ENCODE measurements around the gene ENDOD1. TPM values are rescaled to one million over a fixed set of nuclear protein-coding genes. Genes with fewer than 3 reads are reported as not detected.

ENDOD1 gene
- total RNA-seq, 1 experiment from 2014 or later, result 3.3 TPM

GRCh38 chr11:95082576-95083001, 7.1 kb upstream of the ENDOD1 start:
- Mint-ChIP-seq H3K36me3 (no peaks in the 10 kb centered on the region), H3K4me3 (no peak overlapping the region), H3K9me3 (no peaks in the 10 kb centered on the region), H3K27me3 (ENCODE audit: low read depth) (peaks cover 23% of the 10 kb centered on the region), H3K4me1 (peaks cover 7% of the 10 kb centered on the region), H3K27ac (no peak overlapping the region)
- TF ChIP-seq CDX4 (CRISPR knock-in tag; IDR thresholded peaks at IDR 0.05; ENCODE audit: borderline replicate concordance) (no peak), ZNF416 (CRISPR knock-in tag; IDR thresholded peaks at IDR 0.05) (no peak)
- DNase-seq (ENCODE audit: low spot score), result no peak
- no peak for ATAC-seq
- ChIA-PET CTCF (no interaction called here), POLR2A (no interaction called here)

- Mint-ChIP-seq H3K27ac (no peak overlapping the region), H3K27me3 (ENCODE audit: low read depth) (peaks cover 42% of the 10 kb centered on the region), H3K36me3 (no peaks in the 10 kb centered on the region), H3K4me1 (peaks cover 14% of the 10 kb centered on the region), H3K4me3 (no peak overlapping the region), H3K9me3 (no peaks in the 10 kb centered on the region)
- ATAC-seq, result no peak
- ChIA-PET POLR2A (no interaction called here), CTCF (interaction anchor here (0.8 to 1.8 kb wide), 2 partner anchors 15 to 66 kb away, joined by 3 to 5 read pairs; no protein-coding TSS in a partner anchor)
- TF ChIP-seq E2F5 (CRISPR knock-in tag; IDR thresholded peaks at IDR 0.05) (no peak), GABPB1 (CRISPR knock-in tag; IDR thresholded peaks at IDR 0.05) (peak; percentile 63)
- DNase-seq (ENCODE audit: low spot score), result no peak
Measured at GRCh38 chr11:95084509-95084908, 5.1 kb upstream of the ENDOD1 start.

- Mint-ChIP-seq H3K4me1 (peaks cover 15% of the 10 kb centered on the region), H3K9me3 (no peaks in the 10 kb centered on the region), H3K4me3 (no peak overlapping the region), H3K27me3 (ENCODE audit: low read depth) (peaks cover 44% of the 10 kb centered on the region), H3K27ac (no peak overlapping the region), H3K36me3 (no peaks in the 10 kb centered on the region)
- DNase-seq (ENCODE audit: low spot score) (no peak), ATAC-seq (no peak)
- TF ChIP-seq ERG (CRISPR knock-in tag; IDR thresholded peaks at IDR 0.05) (no peak), ARID4B (CRISPR knock-in tag; IDR thresholded peaks at IDR 0.05; ENCODE audit: borderline replicate concordance) (no peak), EMX1 (CRISPR knock-in tag; IDR thresholded peaks at IDR 0.05) (no peak), IRF1 (CRISPR knock-in tag; IDR thresholded peaks at IDR 0.05) (no peak), GRHL2 (CRISPR knock-in tag; IDR thresholded peaks at IDR 0.05; ENCODE audit: insufficient replicate concordance, severe bottlenecking) (no peak), FOXP1 (CRISPR knock-in tag; IDR thresholded peaks at IDR 0.05; ENCODE audit: borderline replicate concordance) (no peak)
- POLR2A ChIA-PET, result no interaction called here
- CTCF ChIA-PET, result interaction anchor here (1.2 to 1.8 kb wide), 2 partner anchors 15 to 67 kb away, joined by 5 read pairs; no protein-coding TSS in a partner anchor
Measured at GRCh38 chr11:95085117-95085816, 4.4 kb upstream of the ENDOD1 start.

Data from WTC11 (cell line).